IMR-90 (cell line): Measurements from ENCODE around the gene DESI2. TPM values are rescaled to one million over a fixed set of nuclear protein-coding genes. Genes with fewer than 3 reads are reported as not detected.
A peak's percentile ranks its signal among the peaks of the same experiment; 100 is the strongest.

Source experiments
- ATAC-seq: fragments of 200-7000 bp; cut with Tn5 transposase; 2 replicates; pipeline ENCODE4 v1.9.1; 2020; ENCODE audit warnings: low read depth, mild to moderate bottlenecking, moderate library complexity
- BruUV-seq: library from RNA; stranded (reverse); fragments of 400-500 nt; replicated peaks from 2 replicates; lab custom pipeline; 2021; lab: Mats Ljungman, UMichigan
- CTCF ChIA-PET: fragments of 300-600 bp; formaldehyde crosslinking; extraction: SDS; loops from one replicate; lab custom pipeline; 2021; ENCODE audit warnings: antibody characterized with exemption; lab: Yijun Ruan, JAX
- POLR2A ChIA-PET: fragments of 300-600 bp; sonication (Branson Sonifier 250); formaldehyde crosslinking; loops from one replicate; lab custom pipeline; 2022; ENCODE audit warnings: antibody characterized with exemption; ENCODE audit not compliant: unreplicated experiment; lab: Charles Lee
- DNase-seq: peaks from one replicate; pipeline ENCODE4 v3.0.0; 2013
- H2AFZ ChIP-seq: replicated peaks from 2 replicates; pipeline ENCODE3; 2013; ENCODE audit warnings: low read length, mild to moderate bottlenecking; ENCODE audit not compliant: poor library complexity
- H2AK5ac ChIP-seq: 2 replicates; pipeline ENCODE4 v1.6.1; 2013; ENCODE audit warnings: low read depth, low read length, inconsistent platforms
- H2AK9ac ChIP-seq: replicated peaks from 2 replicates; pipeline ENCODE3; 2013; ENCODE audit warnings: mild to moderate bottlenecking, low read depth, low read length, moderate library complexity; ENCODE audit not compliant: poor library complexity
- H2BK120ac ChIP-seq: 2 replicates; pipeline ENCODE4 v1.6.1; 2013; ENCODE audit warnings: low read depth, low read length, inconsistent platforms
- H2BK15ac ChIP-seq: 3 replicates; pipeline ENCODE4 v1.6.1; 2013; ENCODE audit warnings: low read depth, low read length, inconsistent platforms
- H2BK20ac ChIP-seq: 2 replicates; pipeline ENCODE4 v1.6.1; 2013; ENCODE audit warnings: low read depth, mild to moderate bottlenecking, inconsistent platforms, low read length, moderate library complexity
- H2BK5ac ChIP-seq: 2 replicates; pipeline ENCODE4 v1.6.1; 2013; ENCODE audit warnings: mild to moderate bottlenecking, low read depth, low read length, inconsistent platforms; ENCODE audit not compliant: poor library complexity, severe bottlenecking
- H3K14ac ChIP-seq: replicated peaks from 2 replicates; pipeline ENCODE4 v1.6.1; 2013; ENCODE audit warnings: low read depth, low read length, inconsistent platforms
- H3K18ac ChIP-seq: 2 replicates; pipeline ENCODE4 v1.6.1; 2013; ENCODE audit warnings: low read depth, low read length, control low read depth
- H3K23ac ChIP-seq: 2 replicates; pipeline ENCODE4 v1.6.1; 2013; ENCODE audit warnings: low read depth, low read length, inconsistent platforms
- H3K27ac ChIP-seq: 2 replicates; pipeline ENCODE4 v1.5.1; 2013; ENCODE audit warnings: mild to moderate bottlenecking, control low read depth, low read length; ENCODE audit not compliant: insufficient read depth
- H3K27me3 ChIP-seq: 2 replicates; pipeline ENCODE4 v1.6.1; 2013; ENCODE audit warnings: low read length; ENCODE audit not compliant: control insufficient read depth, insufficient read depth
- H3K36me3 ChIP-seq: 2 replicates; pipeline ENCODE4 v1.6.1; 2013; ENCODE audit warnings: low read length, mixed read lengths; ENCODE audit not compliant: control insufficient read depth, insufficient read depth
- H3K4ac ChIP-seq: 2 replicates; pipeline ENCODE4 v1.6.1; 2013; ENCODE audit warnings: low read depth, low read length, inconsistent platforms
- H3K4me1 ChIP-seq: 2 replicates; pipeline ENCODE4 v1.6.1; 2013; ENCODE audit warnings: low read length, mixed read lengths; ENCODE audit not compliant: control insufficient read depth, insufficient read depth
- H3K4me2 ChIP-seq: 2 replicates; pipeline ENCODE4 v1.6.1; 2013; ENCODE audit warnings: low read depth, mild to moderate bottlenecking, control low read depth, low read length, moderate library complexity
- H3K4me3 ChIP-seq: 2 replicates; pipeline ENCODE4 v1.5.1; 2013; ENCODE audit warnings: low read depth, mild to moderate bottlenecking, control low read depth, low read length, moderate library complexity; ENCODE audit not compliant: insufficient read depth
- H3K56ac ChIP-seq: 2 replicates; pipeline ENCODE4 v1.6.1; 2013; ENCODE audit warnings: low read length, inconsistent platforms; ENCODE audit not compliant: insufficient read depth; ENCODE audit errors: extremely low read depth
- H3K79me1 ChIP-seq, 2 experiments: 2 replicates each; pipeline ENCODE4 v1.6.1; 2013; ENCODE audit warnings: low read length in 2 of 2, inconsistent platforms in 1 of 2, low read depth in 1 of 2
- H3K9ac ChIP-seq: 2 replicates; pipeline ENCODE4 v1.6.1; 2013; ENCODE audit warnings: low read depth, low read length, control low read depth
- H3K9me1 ChIP-seq: 2 replicates; pipeline ENCODE4 v1.6.1; 2013; ENCODE audit warnings: low read length, inconsistent platforms; ENCODE audit not compliant: insufficient read depth
- H3K9me3 ChIP-seq: 2 replicates; pipeline ENCODE4 v1.6.1; 2013; ENCODE audit warnings: low read length; ENCODE audit not compliant: control insufficient read depth, insufficient read depth
- H4K20me1 ChIP-seq: 2 replicates; pipeline ENCODE4 v1.6.1; 2013; ENCODE audit warnings: low read length, inconsistent platforms; ENCODE audit not compliant: insufficient read depth
- H4K5ac ChIP-seq: 2 replicates; pipeline ENCODE4 v1.6.1; 2013; ENCODE audit warnings: mild to moderate bottlenecking, low read depth, low read length, control low read depth
- H4K8ac ChIP-seq, 2 experiments: 2 replicates each; pipeline ENCODE4 v1.6.1; 2013; ENCODE audit warnings: low read depth in 2 of 2, low read length in 2 of 2, control low read depth in 1 of 2, inconsistent platforms in 1 of 2
- H4K91ac ChIP-seq: 2 replicates; pipeline ENCODE4 v1.6.1; 2013; ENCODE audit warnings: low read depth, low read length, inconsistent platforms; ENCODE audit not compliant: insufficient read depth
- BHLHE40 ChIP-seq: fragments of 150-350 bp; IDR thresholded peaks from 2 replicates; pipeline ENCODE4 v1.6.1; 2016; ENCODE audit warnings: mild to moderate bottlenecking, low read depth, low read length
- CEBPB ChIP-seq: IDR thresholded peaks from 2 replicates; pipeline ENCODE4 v1.6.1; 2012; ENCODE audit warnings: low read depth, low read length, improper control_type of control experiment
- CHD1 ChIP-seq: IDR thresholded peaks from 2 replicates; pipeline ENCODE4 v1.6.1; 2012; ENCODE audit warnings: low read depth, low read length, improper control_type of control experiment
- CTCF ChIP-seq: conservative IDR thresholded peaks from 2 replicates; pipeline ENCODE4 v1.5.1; 2012; ENCODE audit warnings: mild to moderate bottlenecking, low read depth, low read length, improper control_type of control experiment
- MAFK ChIP-seq: IDR thresholded peaks from 2 replicates; pipeline ENCODE4 v1.6.1; 2012; ENCODE audit warnings: low read depth, low read length, improper control_type of control experiment
- MAZ ChIP-seq: IDR thresholded peaks from 2 replicates; pipeline ENCODE4 v1.6.1; 2012; ENCODE audit warnings: low read depth, mild to moderate bottlenecking, low read length, improper control_type of control experiment, moderate library complexity, borderline replicate concordance
- MXI1 ChIP-seq: IDR thresholded peaks from 2 replicates; pipeline ENCODE4 v1.6.1; 2012; ENCODE audit warnings: low read depth, mild to moderate bottlenecking, low read length, moderate library complexity, borderline replicate concordance
- POLR2A ChIP-seq: IDR thresholded peaks from 2 replicates; pipeline ENCODE4 v1.6.1; 2012; ENCODE audit warnings: mild to moderate bottlenecking, low read depth, low read length
- RAD21 ChIP-seq: IDR thresholded peaks from 2 replicates; pipeline ENCODE4 v1.6.1; 2012; ENCODE audit warnings: low read length, improper control_type of control experiment
- RFX5 ChIP-seq: IDR thresholded peaks from 2 replicates; pipeline ENCODE4 v1.8.0; 2012; ENCODE audit warnings: low read depth, mild to moderate bottlenecking, low read length, moderate library complexity
- SMC3 ChIP-seq: fragments of 150-350 bp; IDR thresholded peaks from 2 replicates; pipeline ENCODE4 v1.6.1; 2016; ENCODE audit warnings: low read depth, mild to moderate bottlenecking, antibody characterized with exemption, low read length, moderate library complexity
- dilution Hi-C: fragments of 300-500 bp; cut with HindIII; formaldehyde crosslinking; loops from one replicate; pipeline ENCODE4 v1.14.3; 2018; ENCODE audit warnings: low sequenced_read_pairs; ENCODE audit not compliant: unreplicated experiment
- in situ Hi-C: fragments of 300-500 bp; cut with MboI; formaldehyde crosslinking; loops from 3 replicates; pipeline ENCODE4 v1.14.3; 2019; ENCODE audit warnings: low sequenced_read_pairs, inconsistent platforms, mixed read lengths
- intact Hi-C: fragments of 100-400 bp; cut with micrococcal nuclease; formaldehyde crosslinking; loops from 2 replicates; pipeline ENCODE4 v1.10.0; 2022
- polyA plus RNA-seq, 3 experiments: library from polyadenylated mRNA; depleted of rRNA; stranded (reverse); fragments of >200 nt; gene quantifications; 2 replicates each; pipeline ENCODE4 v1.2.3, GENCODE V29; 2012; ENCODE audit warnings: low replicate concordance in 1 of 3
- total RNA-seq: library from RNA; depleted of rRNA; stranded (reverse); fragments of >200 nt; gene quantifications from 2 replicates; pipeline ENCODE4 v1.2.3, GENCODE V29; 2012

The DESI2 gene
- total and polyA plus RNA-seq, 2 of the 4 experiments (the other 2 are of a cell fraction) = 19.0 to 43.6 TPM

DNA sequence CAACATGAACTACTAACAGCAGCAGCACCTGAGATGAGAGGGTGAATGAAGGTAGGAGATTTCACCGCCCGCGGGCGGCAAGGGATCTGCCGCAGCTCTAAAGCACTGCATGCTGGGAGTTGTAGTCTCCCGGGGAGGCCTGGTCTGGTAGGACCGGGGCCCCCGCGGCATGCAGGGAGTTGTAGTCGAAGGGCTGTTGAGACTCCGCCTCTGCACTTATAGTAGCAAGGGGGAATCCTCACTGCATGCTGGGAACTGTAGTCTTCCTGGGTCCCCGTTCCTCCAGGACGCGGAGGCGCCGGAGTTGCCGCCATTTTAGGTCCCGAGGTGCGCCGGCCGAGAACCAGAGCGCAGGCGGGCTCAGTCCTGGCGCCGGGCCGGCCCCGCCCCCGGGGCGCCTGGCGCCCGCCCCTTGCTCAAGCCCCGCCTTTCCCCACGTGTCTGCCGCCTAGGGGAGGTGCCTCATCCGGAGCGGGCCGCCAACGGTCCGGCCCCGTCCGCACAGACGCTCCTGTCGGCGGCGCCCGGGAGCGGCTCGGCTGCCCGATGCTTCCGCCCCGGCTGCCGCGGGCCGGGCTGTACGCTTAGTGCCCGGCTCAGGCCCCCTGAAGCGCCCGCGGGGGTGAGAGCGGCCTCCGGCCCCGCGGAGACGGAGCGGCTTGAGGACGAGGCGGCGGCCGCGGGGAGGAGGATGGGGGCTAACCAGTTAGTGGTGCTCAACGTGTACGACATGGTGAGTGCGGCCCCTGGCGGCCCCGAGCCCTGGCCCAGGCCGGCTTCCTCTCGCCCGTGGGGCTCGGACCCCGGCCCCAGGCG, at the start of gene DESI2 (continued):
- no peak for TF ChIP-seq RFX5
- TF ChIP-seq POLR2A = peak; percentile 98
- no peak for TF ChIP-seq MAFK
- TF ChIP-seq MAZ = peak; percentile 74; the same call in 1 of the 2 replicates
- no peak for TF ChIP-seq BHLHE40
- TF ChIP-seq RAD21 = peak; percentile 27; the same call in 1 of the 2 replicates
- TF ChIP-seq CEBPB = no peak

- peaks cover 6% of the 10 kb centered on the region for H3K4me1 ChIP-seq
- H2BK15ac ChIP-seq = no peak overlapping the region
- H3K27ac ChIP-seq = no peak overlapping the region
- ChIA-PET POLR2A (interaction anchor here (0.6 kb wide), 1 partner anchor 239 kb away, joined by 3 read pairs; no protein-coding TSS in a partner anchor), CTCF (interaction anchor here (0.5 to 3.1 kb wide), 8 partner anchors 19 to 210 kb away, joined by 3 to 25 read pairs (median 3); no protein-coding TSS in a partner anchor)
- no peak overlapping the region for H2AK5ac ChIP-seq
- no peak overlapping the region for H3K23ac ChIP-seq
- H3K18ac ChIP-seq = no peak overlapping the region
- TF ChIP-seq CHD1 (no peak), RFX5 (no peak), MXI1 (no peak), MAZ (no peak), SMC3 (peak; percentile 77), MAFK (peak; percentile 44; the same call in 1 of the 2 replicates), CTCF (peak; percentile 90), RAD21 (peak; percentile 83)
- H3K4me2 ChIP-seq = no peak overlapping the region
- no TSS peak for BruUV-seq
- H2AK9ac ChIP-seq = no peak overlapping the region
- ATAC-seq = no peak
- H4K8ac ChIP-seq = no peak overlapping the region
- no peaks in the 10 kb centered on the region for H3K9me3 ChIP-seq
- no peak overlapping the region for H2BK20ac ChIP-seq
- no peak overlapping the region for H2BK5ac ChIP-seq
- no peak overlapping the region for H4K91ac ChIP-seq
- H3K79me1 ChIP-seq = no peaks in the 10 kb centered on the region
- H3K36me3 ChIP-seq = no peaks in the 10 kb centered on the region
- H2BK120ac ChIP-seq = no peak overlapping the region
- no peak overlapping the region for H3K14ac ChIP-seq
- H3K4me3 ChIP-seq = no peak overlapping the region
- no peak overlapping the region for H3K56ac ChIP-seq
- H3K27me3 ChIP-seq = peaks cover 7% of the 10 kb centered on the region
- in situ Hi-C loops = no loop called here
- no peak overlapping the region for H3K4ac ChIP-seq
- no peaks in the 10 kb centered on the region for H4K20me1 ChIP-seq
- H3K9ac ChIP-seq = no peak overlapping the region
- peak; percentile 58 for DNase-seq
- no peak overlapping the region for H2AFZ ChIP-seq
- H4K5ac ChIP-seq = no peak overlapping the region
- dilution Hi-C loops = no loop called here
- H3K9me1 ChIP-seq = peaks cover 4% of the 10 kb centered on the region; the same call in 1 of the 2 replicates
- intact Hi-C loops = loop anchor here (1.0 to 2.0 kb wide), 2 partner anchors 194 to 439 kb away; no protein-coding TSS in a partner anchor
These were observed 49.4 kb upstream of the DESI2 start for GRCh38 chr1:244603498-244603897.
